ENCODE results near the gene TYSND1. TPM values are rescaled to one million over a fixed set of nuclear protein-coding genes. Genes with fewer than 3 reads are reported as not detected.

Gene TYSND1
- total RNA-seq, 1 experiment from 2014 or later, result 39.3 TPM

- intact Hi-C loops (cut with micrococcal nuclease; ENCODE audit: unreplicated experiment), result no loop called here
- H3K9me3 ChIP-seq (ENCODE audit: control insufficient read depth, insufficient read depth, low read depth, low read length), result no peaks in the 10 kb centered on the region
- peaks cover 5% of the 10 kb centered on the region for H3K4me1 ChIP-seq (ENCODE audit: control insufficient read depth, insufficient read depth, low read length)
- ATAC-seq, result peak; percentile 35
- no peaks in the 10 kb centered on the region for H3K36me3 ChIP-seq (ENCODE audit: control insufficient read depth, insufficient read depth, low read length)
- no TSS peak for BruUV-seq (replicated peaks)
- in situ Hi-C loops (cut with HindIII; ENCODE audit: low pct_unique_long_range_greater_than_20kb, low sequenced_read_pairs), result no loop called here
- POLR2A ChIA-PET, result no interaction called here
- DNase-seq (ENCODE audit: low read depth, low spot score), result no peak
- CTCF ChIA-PET, result interaction anchor here (0.5 kb wide), 1 partner anchor 323 kb away, joined by 3 read pairs; no protein-coding TSS in a partner anchor
- no peak overlapping the region for H3K27ac ChIP-seq (ENCODE audit: low read length)
- TF ChIP-seq POLR2AphosphoS5 (IDR thresholded peaks at IDR 0.05; ENCODE audit: low read depth, low read length) (no peak), SIN3A (IDR thresholded peaks at IDR 0.05; ENCODE audit: borderline replicate concordance, insufficient read depth, low read depth, low read length) (no peak), CTCF (IDR thresholded peaks at IDR 0.05) (no peak), TCF7L2 (IDR thresholded peaks at IDR 0.05; ENCODE audit: low read depth, low read length) (no peak), REST (IDR thresholded peaks at IDR 0.05; ENCODE audit: insufficient read depth in 1 of 2, low read depth in 2 of 2, low read length in 1 of 2) (no peak)
- no peaks in the 10 kb centered on the region for H3K27me3 ChIP-seq (ENCODE audit: control insufficient read depth, insufficient read depth, low read length)
- H3K4me3 ChIP-seq (ENCODE audit: low read depth in 2 of 2, low read length in 2 of 2), result no peak overlapping the region
Observed at GRCh38 chr10:70193391-70193844, 46.9 kb upstream of the TYSND1 start.

GRCh38 chr10:70192326-70192968, 45.9 kb upstream of the TYSND1 start:
- Histone ChIP-seq H3K9me3 (ENCODE audit: control insufficient read depth, insufficient read depth, low read depth, low read length) (no peaks in the 10 kb centered on the region), H3K27me3 (ENCODE audit: control insufficient read depth, insufficient read depth, low read length) (no peaks in the 10 kb centered on the region), H3K4me3 (ENCODE audit: low read depth in 2 of 2, low read length in 2 of 2) (no peak overlapping the region), H3K4me1 (ENCODE audit: control insufficient read depth, insufficient read depth, low read length) (peaks cover 5% of the 10 kb centered on the region), H3K36me3 (ENCODE audit: control insufficient read depth, insufficient read depth, low read length) (no peaks in the 10 kb centered on the region), H3K27ac (ENCODE audit: low read length) (no peak overlapping the region)
- ChIA-PET POLR2A (no interaction called here), CTCF (no interaction called here)
- intact Hi-C loops (cut with micrococcal nuclease; ENCODE audit: unreplicated experiment), result no loop called here
- BruUV-seq (replicated peaks), result no TSS peak
- in situ Hi-C loops (cut with HindIII; ENCODE audit: low pct_unique_long_range_greater_than_20kb, low sequenced_read_pairs), result no loop called here
- TF ChIP-seq REST (IDR thresholded peaks at IDR 0.05; ENCODE audit: insufficient read depth in 1 of 2, low read depth in 2 of 2, low read length in 1 of 2) (no peak), POLR2AphosphoS5 (IDR thresholded peaks at IDR 0.05; ENCODE audit: low read depth, low read length) (no peak), TCF7L2 (IDR thresholded peaks at IDR 0.05; ENCODE audit: low read depth, low read length) (no peak)
- ATAC-seq (no peak), DNase-seq (ENCODE audit: low read depth, low spot score) (no peak)

Data from Panc1 (cell line).